GM21423 (cell line): ENCODE results near the gene ARMC8.

Experiments used
- ATAC-seq: cut with Tn5 transposase; IDR thresholded peaks from one replicate; pipeline ENCODE4 v1.9.1; 2021; ENCODE audit warnings: mild to moderate bottlenecking, moderate library complexity; ENCODE audit not compliant: unreplicated experiment

The ARMC8 gene

DNA sequence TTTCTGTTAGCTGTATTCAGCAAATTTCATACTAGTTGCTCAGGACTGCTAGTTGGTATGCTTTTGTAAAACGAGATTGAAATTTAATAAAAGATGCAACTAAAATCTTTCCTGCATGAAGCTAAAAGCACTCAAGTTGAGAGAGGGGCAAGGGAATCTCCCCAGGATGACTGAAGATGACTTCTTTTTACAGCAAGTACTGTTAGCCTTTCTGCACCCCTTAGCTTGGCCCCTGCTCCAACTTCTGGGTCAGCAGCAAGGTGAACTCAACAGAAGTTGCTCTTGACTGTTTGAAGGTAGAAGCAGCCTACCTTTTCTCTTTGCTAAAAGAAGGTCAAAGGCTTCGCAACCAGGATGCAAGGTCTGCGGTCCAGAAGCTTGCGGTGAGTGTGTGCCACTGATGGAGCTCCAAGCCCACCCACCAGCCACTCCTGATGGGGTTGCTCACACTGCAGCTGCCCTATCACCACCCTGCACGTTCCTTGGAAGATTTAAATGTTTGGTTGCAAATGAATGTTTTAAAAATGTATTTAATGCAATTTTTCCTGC is 110.0 kb downstream of the ARMC8 start:
- ATAC-seq: no peak

DNA sequence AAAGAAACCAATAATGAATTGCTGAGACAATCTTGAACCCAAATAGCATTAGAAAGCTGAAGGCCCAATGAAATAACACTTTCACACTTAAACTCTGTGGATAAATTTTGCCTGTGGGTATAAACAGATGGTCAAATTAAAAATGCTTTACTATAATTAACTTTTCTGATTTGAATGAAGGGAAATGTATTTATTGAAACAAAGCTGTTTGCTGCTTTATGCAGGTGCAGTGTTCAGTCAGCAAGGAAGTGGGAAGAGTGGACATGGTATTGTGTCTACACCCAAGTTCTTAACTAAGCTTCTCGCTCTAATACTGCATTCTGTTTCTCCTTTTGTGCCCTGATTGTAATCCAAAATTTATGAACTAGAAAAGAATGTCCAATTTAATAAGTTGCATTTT is 110.8 kb downstream of the ARMC8 start:
- no peak for ATAC-seq

DNA sequence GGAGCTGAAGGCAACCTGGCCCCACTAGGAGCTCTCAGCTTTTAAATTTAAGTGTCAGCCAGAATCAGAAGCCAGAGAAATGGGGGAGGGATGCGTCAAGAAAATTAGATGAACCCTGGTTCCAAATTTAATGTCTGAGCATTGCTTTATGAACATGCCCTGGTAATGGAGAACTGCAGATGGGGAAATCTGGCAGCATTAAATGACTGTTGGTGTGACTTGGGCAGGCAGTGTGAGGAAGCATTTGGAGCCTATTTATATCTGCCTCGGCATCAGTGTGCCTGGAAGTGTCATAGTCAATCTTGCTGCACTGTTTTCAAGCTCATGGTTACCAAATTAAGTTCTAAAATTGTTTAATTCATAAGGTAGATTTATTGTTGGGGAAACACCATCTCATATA is 113.5 kb downstream of the ARMC8 start:
- ATAC-seq: no peak

DNA sequence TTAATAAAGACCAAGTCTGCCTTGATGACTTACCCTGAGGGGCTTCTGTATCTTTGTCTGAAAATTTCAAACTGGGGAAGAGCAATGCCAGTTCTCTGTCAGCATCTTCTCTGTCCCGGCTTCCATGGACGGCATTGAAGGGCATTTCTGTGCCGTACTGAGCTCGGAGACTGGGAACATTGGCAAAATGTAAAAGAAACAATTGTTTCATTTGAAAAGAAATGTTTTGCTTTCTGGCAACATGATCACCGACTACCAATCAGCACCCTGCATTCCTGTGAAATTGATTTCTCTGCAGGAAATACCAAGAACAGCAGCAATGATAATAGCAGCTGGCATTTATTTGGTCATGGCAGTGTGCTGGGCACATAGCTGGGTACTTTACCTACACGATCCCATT is 116.4 kb downstream of the ARMC8 start:
- ATAC-seq: no peak

DNA sequence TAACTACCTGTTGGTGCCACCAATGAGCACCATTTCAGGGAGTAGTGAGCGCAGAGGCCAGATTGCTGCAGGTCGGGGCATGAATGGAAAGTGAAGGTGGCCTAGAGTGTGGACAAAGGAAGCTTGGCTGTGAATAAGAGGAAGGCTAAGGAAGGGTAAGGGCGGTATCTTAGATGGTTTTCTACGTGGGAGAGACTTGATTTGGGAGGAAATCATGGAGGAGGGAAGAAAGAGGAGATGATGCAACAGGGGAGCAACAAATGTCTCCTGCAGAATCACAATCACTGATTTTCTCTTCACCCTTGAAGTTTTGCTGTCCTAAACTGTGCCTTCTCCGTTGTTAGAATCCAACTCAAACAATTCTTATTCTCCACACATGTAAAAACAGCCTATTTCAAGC is 120.8 kb downstream of the ARMC8 start:
- no peak for ATAC-seq

DNA sequence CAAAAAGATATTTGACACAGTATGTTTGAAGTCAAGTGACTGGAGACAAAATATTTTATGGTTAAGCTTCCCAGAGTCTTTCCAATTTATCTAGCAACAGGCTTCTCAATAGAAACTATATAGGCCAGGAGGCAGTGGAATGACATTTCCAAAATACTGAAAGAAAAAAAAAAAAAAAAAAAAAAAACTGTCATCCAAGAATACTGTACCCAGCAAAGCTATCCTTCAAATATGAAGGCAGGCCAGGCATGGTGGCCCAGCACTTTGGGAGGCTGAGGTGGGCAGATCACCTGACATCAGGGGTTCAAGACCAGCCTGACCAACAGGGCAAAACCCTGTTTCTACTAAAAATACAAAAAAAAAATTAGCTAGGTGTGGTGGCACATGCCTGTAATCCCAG is 121.7 kb downstream of the ARMC8 start:
- ATAC-seq: no peak

DNA sequence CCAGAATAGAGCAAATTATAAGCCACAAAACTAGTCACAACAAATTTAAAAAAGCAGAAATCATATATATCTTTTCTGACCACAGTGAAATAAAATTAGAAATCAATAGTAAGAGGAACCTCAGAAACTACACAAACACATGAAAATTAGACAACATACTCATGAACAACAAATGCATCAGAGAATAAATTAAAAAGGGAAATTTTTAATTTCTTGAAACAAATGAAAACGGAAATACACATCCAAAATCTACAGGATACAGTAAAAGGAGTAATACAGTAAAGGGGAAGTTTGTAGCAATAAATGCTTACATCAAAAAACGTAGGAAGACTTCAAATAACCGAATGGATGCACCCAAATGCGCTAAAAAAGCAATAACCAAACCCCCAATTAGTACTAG is 123.4 kb downstream of the ARMC8 start:
- ATAC-seq: no peak

DNA sequence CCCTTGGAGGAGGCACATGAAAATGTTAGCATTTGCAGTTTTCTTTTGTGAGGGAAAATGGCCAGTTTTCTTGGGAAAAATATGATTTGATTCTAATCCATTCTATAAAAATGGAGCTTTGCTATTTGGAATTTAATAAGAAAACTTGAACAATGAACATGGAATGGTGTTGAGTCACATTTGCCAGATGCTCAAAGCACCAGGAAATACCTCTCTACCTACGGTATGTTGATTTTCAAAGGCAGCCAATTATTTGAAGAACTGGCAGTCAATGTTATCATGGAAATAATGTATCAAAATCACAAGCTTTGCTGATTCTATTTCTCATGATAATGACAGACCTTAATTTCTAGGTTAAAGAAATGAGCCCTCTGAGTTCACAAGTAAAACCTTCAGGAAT is 127.7 kb downstream of the ARMC8 start:
- no peak for ATAC-seq

DNA sequence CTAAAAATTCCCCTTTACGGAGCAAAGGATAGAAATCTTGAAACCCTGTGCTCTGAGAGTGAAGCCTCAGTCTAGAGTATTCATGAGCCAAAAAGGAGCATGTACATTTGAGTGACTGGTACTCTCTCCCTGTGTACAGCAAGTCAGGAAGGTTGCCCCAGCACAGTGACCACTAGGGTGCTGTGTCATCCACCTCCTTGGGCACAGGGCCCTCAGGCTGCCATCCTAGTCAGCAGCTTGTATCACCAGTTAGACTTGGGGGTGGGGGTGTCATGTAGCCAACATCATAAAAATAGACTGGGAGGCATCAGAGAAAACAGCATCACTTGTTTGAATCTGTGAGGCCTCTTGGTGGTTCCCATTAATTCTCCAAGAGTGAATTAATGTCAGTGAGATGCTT is 130.6 kb downstream of the ARMC8 start:
- ATAC-seq: no peak

DNA sequence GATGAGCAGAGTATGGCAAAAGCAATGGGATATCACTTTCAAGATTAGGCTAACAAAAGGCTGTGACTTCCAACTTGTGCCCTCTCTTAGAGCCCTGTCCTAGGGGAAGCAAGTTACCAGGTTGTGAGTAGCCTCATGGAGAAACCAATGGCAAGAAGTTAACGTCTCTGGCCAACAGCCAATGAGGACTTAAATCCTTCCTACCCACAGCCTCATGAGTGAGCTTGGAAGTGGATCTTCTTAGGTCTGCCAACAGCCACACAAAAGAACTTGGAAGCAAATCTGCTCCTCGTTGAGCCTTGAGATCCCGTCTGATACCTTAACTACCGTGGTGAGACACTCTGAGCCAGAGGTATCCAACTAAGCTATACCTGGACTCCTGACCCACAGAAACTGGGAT is 136.9 kb downstream of the ARMC8 start:
- ATAC-seq: no peak

DNA sequence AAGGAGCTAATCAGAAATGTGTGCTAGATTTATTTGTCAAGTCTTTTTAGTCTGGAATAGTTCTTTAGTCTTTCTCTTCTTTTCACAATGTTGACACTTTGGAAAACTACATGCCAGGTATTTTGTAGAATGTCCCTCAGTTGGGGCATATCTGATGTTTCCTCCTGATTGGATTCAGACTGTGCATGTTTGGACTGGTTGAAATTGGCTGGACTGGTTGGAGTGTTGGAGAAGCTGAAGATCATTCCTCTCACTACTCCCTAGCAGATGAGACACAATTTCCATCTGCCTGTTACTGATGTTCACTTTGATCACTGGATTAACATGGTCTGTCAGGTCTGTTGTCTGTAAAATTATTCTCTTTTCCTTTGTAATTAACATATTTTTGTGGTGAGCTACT is 138.9 kb downstream of the ARMC8 start:
- ATAC-seq: no peak

DNA sequence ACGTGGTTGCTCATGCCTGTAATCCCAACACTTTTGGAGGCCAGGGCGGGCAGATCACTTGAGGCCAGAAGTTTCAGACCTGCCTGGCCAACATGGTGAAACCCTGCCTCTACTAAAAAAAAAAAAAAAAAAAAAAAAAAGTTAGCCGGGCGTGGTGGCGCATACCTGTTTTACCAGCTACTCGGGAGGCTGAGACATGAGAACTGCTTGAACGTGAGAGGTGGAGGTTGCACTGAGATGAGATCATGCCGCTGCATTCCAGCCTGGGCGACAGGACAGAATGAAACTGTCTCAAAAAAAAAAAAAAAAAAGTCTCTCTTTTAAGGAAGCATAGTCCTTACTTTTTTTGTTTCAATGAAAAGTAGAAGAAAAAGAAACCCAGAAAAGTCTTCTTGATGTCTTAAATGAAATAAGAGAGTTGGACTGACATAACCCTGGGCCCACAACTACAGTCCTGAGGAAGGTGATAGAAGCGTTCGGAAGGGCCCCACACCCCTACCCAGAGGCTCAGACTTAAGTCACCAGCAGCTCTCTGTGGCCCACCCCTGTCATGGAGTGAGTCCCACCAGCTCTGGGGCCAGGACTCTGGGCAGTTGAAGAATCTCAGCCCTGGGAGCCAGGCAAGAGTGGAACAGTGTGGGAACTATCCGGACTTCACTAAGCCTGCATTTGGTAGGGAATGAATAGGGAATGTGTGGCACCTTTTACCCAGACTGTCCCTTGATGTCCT is 139.9 kb downstream of the ARMC8 start:
- no peak for ATAC-seq

DNA sequence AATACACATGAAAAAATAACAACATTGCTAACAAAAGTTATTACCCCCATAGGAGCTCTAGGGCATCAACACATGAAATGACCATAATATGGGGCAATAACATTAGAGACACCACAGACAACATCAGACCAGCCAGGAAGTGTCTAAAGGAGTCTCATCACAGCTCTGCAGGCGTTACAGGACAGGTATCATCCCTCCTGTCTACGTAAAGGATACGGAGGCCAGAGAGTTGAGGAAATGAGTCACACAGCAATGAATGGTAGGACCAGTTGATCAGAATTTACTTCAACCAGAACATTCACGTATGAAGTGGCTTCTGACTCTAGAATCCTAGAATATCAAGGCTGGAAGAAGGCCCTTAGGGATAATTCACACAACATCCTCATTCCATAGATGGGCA is 140.7 kb downstream of the ARMC8 start:
- no peak for ATAC-seq

DNA sequence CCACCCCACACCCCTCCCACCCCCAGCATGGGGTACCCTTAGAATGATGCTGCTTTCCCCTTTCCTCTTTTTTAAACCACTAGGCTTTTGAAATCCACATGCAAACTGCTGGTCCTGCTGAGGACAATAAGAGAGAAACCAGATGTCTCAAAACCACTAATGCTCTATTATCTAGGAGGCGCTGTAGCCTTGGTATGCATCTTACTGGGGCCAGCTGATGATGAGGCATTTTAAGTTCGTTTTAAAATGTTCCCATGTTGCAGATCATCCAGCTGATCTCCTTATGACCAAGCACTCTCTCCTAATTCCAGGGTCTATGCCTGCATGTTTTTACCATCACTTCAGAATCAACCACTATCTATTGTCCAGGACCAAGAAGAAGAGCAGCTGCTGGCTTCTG is 141.2 kb downstream of the ARMC8 start:
- no peak for ATAC-seq

DNA sequence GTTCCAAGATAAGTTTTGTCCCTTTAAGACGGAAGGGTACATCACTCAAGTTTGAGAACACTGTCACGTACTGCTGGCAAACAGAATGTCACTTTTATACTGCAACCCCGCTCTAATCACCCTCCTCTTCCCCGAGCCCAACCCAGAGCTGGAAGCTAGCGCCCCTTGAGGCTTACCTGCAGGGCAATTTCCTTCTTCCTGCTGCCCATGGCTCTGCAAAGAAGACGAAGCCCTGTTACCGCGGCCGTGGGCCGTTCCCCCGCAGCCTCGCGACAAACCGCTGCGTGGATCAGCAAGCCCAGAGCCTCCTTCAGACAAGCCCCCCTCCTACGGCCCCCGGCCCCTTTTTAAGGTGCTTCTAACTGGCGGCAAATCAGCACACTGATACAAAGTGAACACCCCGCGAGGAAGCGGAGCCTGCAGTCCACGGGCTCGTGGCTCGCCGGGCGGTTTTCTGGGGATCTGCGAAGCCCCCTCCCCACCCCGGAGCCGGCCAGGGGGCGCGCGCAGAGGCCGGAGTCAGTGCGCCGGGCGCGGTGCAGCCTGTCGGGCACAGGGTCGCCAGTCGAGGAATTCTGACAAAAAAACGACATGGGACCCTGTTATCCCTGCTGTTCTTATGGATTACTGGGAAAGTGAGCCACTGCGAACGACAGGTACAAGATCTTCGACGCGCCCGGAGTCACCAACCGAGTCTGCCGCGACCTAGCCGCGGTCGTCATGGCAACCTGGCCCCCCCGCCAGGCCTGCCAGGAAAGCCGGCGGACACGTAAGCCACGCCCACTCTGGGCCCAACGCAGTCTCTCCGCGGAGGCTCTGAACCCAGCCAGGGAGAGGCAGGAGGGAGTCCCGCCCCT is 142.3 kb downstream of the ARMC8 start, which contains the start of gene NME9:
Gene NME9, minus strand, starts transcription at position 725 of the 857 bp plus-strand sequence. Its CDS starts 516 bp downstream, at position 209.
- peak; percentile 69 for ATAC-seq

DNA sequence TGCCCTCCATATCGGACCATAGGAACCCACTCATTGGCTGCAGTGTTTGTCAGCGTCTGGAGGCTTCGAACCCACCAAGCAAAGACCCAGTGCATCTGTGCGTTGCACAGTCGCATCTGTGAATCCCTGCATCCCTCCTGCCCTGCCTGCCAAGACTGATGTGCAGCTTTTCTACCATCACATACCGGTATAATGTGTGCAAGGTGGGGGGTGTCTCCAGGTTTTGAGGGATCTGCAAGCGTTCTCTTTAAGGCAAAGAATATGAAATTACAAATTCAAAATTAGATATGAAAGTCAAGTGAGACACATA is 142.8 kb downstream of the ARMC8 start:
- no peak for ATAC-seq

DNA sequence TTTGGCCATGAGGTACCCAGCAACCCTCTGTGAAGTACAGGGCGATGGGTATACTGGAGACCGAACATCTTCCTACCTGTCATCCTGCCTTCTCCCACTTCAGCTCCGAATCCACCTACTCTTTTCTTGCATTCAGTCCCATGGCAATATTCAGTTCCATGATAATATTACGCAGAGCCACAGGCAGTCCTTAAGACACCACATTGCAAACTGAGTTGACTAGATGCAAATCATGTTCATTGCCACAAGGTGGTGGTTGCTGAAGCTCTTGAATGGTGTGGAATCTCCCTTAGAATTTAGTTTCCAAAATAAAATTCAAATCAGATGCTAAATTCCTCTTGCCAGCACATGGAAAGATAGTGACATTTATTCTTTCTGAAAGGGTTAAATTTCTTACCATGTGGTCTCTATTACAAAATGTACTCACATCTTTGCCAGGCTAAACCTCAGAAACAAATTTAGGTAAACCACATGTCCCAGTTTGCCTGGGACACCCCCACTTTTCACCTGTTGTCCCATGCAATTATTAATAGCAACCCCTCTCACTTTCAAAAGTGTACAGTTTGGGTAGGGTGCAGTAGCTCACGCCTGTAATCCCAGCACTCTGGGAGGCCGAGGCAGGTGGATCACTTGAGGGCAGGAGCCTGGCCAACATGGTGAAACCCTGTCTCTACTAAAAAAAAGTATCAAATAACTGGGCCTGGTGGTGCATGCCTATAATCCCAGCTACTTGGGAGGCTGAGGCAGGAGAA is 144.2 kb downstream of the ARMC8 start:
- no peak for ATAC-seq

DNA sequence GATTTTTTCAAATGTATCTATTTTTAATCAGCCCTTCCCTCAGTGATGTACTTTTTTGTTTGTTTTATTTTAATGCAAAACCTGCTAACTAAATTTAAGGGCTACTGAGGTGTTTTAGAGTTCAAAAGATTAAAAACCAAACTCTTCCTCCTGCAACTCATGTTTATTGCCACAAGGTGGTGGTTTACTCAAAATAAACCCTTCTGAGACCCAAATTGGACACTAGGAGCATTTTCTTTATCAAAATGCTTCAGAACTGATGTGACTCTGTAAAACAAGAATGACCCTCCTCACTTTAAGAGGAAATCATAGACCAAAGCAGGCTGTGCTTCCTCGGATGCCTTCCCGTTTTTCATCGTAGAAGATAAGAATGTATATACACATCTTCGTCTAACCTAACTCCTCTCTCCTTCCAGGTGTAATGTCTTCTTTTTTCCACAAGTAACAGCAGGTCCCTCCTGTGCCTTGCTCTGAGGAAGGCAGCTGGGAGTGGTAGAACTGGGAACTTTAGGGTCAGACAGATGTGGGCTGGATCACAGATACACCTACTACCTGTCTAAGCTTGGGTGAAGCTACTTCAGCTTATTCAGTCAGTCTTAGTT is 145.5 kb downstream of the ARMC8 start:
- no peak for ATAC-seq

DNA sequence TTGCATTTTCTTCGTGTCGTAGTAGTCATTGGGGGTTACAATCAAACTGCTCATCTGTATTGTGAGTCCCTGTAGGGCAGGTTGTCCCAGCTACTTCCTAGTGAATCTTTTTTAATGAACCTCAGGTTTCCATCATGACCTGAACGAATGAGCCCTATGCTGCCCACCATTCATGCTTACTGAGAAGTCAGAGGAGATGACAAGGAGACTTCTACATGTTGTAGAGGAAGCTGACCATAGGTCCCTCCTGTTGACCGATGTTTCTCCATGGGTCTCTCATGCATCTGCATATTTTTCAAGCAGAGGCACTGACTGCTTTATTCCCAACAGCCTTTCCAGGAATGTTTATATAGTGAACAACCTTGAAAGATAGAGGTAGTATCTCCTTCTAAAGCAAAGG is 147.5 kb downstream of the ARMC8 start:
- no peak for ATAC-seq

DNA sequence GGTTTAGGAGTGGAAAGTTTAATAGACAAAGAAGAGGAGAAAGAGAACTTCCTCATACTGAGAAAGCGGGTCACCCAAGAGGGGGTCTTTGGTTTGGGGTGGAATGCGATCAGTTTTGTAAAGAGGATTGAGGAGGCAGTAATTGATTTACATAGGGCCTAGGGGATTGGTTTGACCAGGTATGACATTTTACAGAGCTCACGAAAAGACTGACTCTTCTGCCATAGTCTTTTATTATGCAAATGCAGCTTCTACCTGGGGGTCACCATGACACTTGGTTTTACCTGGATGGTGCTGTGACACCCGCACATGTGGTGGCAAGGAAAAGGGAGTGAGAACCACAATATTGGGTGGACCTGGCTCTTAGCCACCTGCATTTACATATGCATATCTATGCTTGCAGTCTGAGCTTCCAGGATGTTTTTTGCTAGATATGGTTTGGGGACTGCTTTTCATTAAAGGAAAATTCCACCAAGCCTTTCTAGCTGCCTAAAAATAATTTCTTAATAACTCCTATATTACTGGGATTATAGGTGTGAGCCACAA is 149.4 kb downstream of the ARMC8 start:
- ATAC-seq: no peak

DNA sequence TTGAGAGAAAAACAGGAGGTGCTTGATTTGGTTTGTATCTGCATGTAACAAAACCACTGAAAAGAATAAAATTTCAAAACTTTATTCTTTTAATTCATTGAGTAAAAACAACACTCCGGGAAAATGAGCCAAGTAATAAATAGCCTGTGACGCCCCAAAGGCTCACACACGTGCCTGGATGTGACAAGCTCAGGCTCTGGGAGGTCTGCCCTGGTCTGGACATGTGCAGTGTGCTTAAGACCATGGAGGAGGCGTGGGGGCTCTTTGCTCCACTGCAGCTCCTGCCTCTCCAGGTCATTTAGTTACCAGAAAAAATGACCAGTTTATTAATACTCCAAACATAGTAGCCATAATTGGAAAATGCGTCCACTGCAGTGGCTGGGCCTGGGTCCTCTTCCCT is 151.1 kb downstream of the ARMC8 start:
- no peak for ATAC-seq
